GM21447 (cell line): ENCODE results near the gene TMEM222.
A peak's percentile ranks its signal among the peaks of the same experiment; 100 is the strongest.

Experiments used
- ATAC-seq: cut with Tn5 transposase; IDR thresholded peaks from one replicate; pipeline ENCODE4 v1.9.1; 2021; ENCODE audit not compliant: unreplicated experiment

Gene TMEM222

GRCh38 chr1:27341525-27342252 is 19.7 kb downstream of the TMEM222 start, which contains the start of gene SYTL1:
Gene SYTL1, plus strand, starts transcription at chr1:27342022. Its CDS starts 3,313 bp downstream, at chr1:27345335.
- ATAC-seq = peak; percentile 40

GRCh38 chr1:27342391-27342777 is 20.4 kb downstream of the TMEM222 start:
- no peak for ATAC-seq

GRCh38 chr1:27342778-27343638 is 21.0 kb downstream of the TMEM222 start:
- no peak for ATAC-seq

GRCh38 chr1:27343639-27344025 is 21.7 kb downstream of the TMEM222 start:
- no peak for ATAC-seq

- ATAC-seq = no peak
Measured at GRCh38 chr1:27345272-27345671, 23.3 kb downstream of the TMEM222 start.

- no peak for ATAC-seq
Measured at GRCh38 chr1:27346357-27346756, 24.4 kb downstream of the TMEM222 start.

- no peak for ATAC-seq
Measured at GRCh38 chr1:27346991-27347624, 25.1 kb downstream of the TMEM222 start.

- ATAC-seq = no peak
Measured at GRCh38 chr1:27348861-27349783, 27.2 kb downstream of the TMEM222 start.

- ATAC-seq = no peak
Measured at GRCh38 chr1:27349784-27350662, 28.1 kb downstream of the TMEM222 start.

GRCh38 chr1:27350663-27351540 is 28.9 kb downstream of the TMEM222 start:
- ATAC-seq = no peak

GRCh38 chr1:27351541-27352107 is 29.7 kb downstream of the TMEM222 start:
- ATAC-seq = no peak

GRCh38 chr1:27353166-27353565 is 31.2 kb downstream of the TMEM222 start:
- ATAC-seq = no peak

- ATAC-seq = no peak
Measured at GRCh38 chr1:27353629-27354028, 31.7 kb downstream of the TMEM222 start.

- ATAC-seq = no peak
Measured at GRCh38 chr1:27355683-27356082, 33.7 kb downstream of the TMEM222 start.

GRCh38 chr1:27356277-27356618 is 34.3 kb downstream of the TMEM222 start:
- no peak for ATAC-seq

- ATAC-seq = no peak
Measured at GRCh38 chr1:27356619-27357280, 34.8 kb downstream of the TMEM222 start.

- ATAC-seq = no peak
Measured at GRCh38 chr1:27357281-27358037, 35.5 kb downstream of the TMEM222 start.
